Mucosa of descending colon (tissue), 3 donors: ENCODE results near the gene METTL9. TPM values are rescaled to one million over a fixed set of nuclear protein-coding genes. Genes with fewer than 3 reads are reported as not detected.

Experiments
- ATAC-seq: fragments of 200-7000 bp; cut with Tn5 transposase; one replicate; pipeline ENCODE4 v1.9.1; 2020; ENCODE audit warnings: mild to moderate bottlenecking, moderate library complexity
- DNase-seq, 3 donors: peaks; one replicate each; pipeline ENCODE4 v3.0.0-alpha.2; 2020
- H3K36me3 ChIP-seq: fragments of 200-600 bp; one replicate; pipeline ENCODE4 v1.8.0; 2021; ENCODE audit warnings: low read depth, mild to moderate bottlenecking
- H3K4me1 ChIP-seq: fragments of 200-600 bp; one replicate; pipeline ENCODE4 v1.8.0; 2021; ENCODE audit warnings: low read depth, mild to moderate bottlenecking
- H3K4me3 ChIP-seq: fragments of 200-600 bp; one replicate; pipeline ENCODE4 v1.8.0; 2021; ENCODE audit warnings: mild to moderate bottlenecking
- H3K9me3 ChIP-seq: fragments of 200-600 bp; one replicate; pipeline ENCODE4 v1.8.0; 2021; ENCODE audit warnings: mild to moderate bottlenecking
- intact Hi-C, 2 donors: fragments of 100-400 bp; cut with DNase I in 1 of 2; cut with micrococcal nuclease in 1 of 2; formaldehyde crosslinking; loops; one replicate each; pipeline versions ENCODE4 v1.11.0 to v1.11.1; 2022; cut with DNase I, micrococcal nuclease
- total RNA-seq, 3 donors: library from RNA; stranded (reverse); fragmentation: NEBNext Ultra II Directional in 2 of 3; extraction: Animal tissue kit (Norgen Biotek cat#: 25700) in 2 of 3; gene quantifications; one replicate each; pipeline versions ENCODE4 v1.2.1 to v1.2.4, GENCODE V29; 2021 to 2023
- TF ChIP-seq, protein P1 (sequence below): fragments of 200-600 bp; IDR thresholded peaks from one replicate; pipeline ENCODE4 v1.8.0; 2022; ENCODE audit warnings: antibody characterized with exemption, mild to moderate bottlenecking
- donor health status: DM: no; HTN: no; CAD: no; lungs with moderate emphysema.
- donor health status: DM: no; HTN: no; CAD: no.
- donor health status: DM: no; HTN: yes; CAD: no.

Gene METTL9
- total RNA-seq, 3 donors from 2014 or later, result 60.8 to 76.5 (median 62.8) TPM

DNA sequence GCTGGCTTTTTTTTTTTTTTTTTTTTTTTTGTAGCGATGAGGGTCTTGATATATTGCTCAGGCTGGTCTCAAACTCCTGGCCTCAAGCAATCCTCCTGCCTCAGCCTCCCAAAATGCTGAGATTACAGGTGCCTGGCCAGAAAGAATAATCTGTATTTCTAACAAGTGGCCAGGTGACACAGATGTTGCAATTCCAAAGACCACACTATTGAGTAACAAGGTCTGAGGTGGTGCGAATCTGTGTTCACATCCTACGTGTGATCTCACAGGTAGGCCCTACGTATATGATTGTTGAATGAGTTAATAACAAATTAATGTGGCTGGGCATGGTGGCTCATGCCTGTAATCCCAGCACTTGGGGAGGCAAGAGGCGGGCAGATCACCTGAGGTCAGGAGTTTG is 97.7 kb downstream of the METTL9 start:
- DNase-seq (no peak), ATAC-seq (no peak)
- TF ChIP-seq, protein P1, sequence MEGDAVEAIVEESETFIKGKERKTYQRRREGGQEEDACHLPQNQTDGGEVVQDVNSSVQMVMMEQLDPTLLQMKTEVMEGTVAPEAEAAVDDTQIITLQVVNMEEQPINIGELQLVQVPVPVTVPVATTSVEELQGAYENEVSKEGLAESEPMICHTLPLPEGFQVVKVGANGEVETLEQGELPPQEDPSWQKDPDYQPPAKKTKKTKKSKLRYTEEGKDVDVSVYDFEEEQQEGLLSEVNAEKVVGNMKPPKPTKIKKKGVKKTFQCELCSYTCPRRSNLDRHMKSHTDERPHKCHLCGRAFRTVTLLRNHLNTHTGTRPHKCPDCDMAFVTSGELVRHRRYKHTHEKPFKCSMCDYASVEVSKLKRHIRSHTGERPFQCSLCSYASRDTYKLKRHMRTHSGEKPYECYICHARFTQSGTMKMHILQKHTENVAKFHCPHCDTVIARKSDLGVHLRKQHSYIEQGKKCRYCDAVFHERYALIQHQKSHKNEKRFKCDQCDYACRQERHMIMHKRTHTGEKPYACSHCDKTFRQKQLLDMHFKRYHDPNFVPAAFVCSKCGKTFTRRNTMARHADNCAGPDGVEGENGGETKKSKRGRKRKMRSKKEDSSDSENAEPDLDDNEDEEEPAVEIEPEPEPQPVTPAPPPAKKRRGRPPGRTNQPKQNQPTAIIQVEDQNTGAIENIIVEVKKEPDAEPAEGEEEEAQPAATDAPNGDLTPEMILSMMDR, result no peak
- Histone ChIP-seq H3K36me3 (no peaks in the 10 kb centered on the region), H3K4me1 (no peaks in the 10 kb centered on the region), H3K9me3 (no peaks in the 10 kb centered on the region), H3K4me3 (no peak overlapping the region)
- intact Hi-C loops, result no loop called here

DNA sequence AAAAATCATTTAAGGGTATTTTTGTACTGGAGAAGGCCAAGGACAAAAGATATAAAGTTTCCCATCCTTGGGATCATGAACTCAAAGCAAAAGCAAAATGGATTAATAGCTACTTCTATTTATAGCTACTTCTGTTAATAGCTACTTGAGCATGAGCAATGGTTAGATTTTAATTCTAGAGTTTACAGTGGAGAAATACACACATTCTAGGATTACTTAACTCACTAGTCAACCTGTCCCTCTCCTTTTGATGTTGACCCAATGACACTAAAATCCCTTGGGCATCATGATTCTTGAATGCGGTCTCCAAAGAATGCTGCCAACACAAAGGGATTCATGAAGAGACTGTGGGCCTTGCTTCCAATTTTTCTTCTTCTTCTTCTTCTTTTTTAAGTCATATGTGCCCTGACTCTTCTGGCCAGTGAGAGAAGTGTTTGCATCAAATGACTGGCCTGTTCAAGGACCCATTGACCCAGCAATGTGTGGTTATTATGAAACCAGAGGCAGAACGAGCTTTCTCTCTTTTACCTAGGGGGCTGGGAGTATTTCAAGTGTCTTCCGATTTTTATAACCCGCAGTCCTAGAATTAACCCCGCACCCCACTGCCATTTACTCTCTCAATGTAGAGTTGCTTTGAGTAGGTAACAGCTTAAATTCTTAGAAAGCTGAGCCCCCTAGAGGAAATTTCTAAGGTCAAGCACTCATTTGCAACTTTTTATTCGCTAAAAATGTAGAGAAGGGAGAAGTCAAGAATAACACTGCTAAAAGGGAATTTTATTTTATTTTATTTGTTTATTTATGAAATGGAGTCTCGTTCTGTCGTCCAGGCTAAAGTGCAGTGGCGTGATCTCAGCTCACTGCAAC is 99.0 kb downstream of the METTL9 start:
- ATAC-seq (no peak), DNase-seq (no peak)
- H3K4me3 ChIP-seq, result no peak overlapping the region
- TF ChIP-seq, protein P1, result no peak
- H3K4me1 ChIP-seq, result no peaks in the 10 kb centered on the region
- H3K9me3 ChIP-seq, result no peaks in the 10 kb centered on the region
- intact Hi-C loops, result no loop called here
- H3K36me3 ChIP-seq, result no peaks in the 10 kb centered on the region

DNA sequence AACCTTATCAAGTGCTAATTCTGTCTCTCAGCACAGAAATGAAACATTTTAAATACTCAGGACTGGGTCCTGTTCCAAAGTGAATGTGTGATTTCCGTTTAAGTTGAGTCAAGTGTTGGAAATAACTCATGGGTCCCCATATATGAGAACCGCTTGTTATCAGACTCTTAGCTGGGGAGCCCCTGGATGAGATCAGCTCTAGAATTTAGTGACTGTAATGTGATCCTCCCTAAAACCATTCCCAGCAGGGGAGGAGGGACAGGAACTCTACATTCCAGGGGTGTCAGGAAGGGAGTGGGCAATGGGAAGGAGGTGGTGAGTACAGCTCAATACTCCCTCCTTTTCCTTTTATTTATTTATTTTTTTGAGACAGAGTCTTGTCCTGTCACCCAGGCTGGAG is 101.9 kb downstream of the METTL9 start:
- H3K9me3 ChIP-seq, result no peaks in the 10 kb centered on the region
- no peak for ATAC-seq

DNA sequence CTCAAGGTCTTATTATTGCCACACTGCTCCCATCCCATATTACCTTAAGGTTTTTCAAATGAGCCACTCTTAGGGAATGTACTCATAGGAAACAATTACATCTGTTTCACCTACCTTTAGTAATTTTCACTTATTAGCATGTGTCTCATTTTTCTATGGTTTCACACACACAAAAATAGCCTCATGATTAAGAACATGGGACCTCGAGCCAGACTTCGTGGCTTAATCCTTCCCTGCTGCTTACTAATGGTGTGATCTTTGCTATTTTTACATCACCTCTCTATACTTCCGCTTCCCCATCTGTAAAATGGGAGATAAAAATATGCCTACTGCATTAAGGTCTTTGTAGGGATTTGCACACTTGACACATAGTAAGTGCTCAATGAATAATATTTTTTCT is 102.9 kb downstream of the METTL9 start:
- intact Hi-C loops, result no loop called here
- Histone ChIP-seq H3K4me3 (no peak overlapping the region), H3K4me1 (no peaks in the 10 kb centered on the region), H3K9me3 (no peaks in the 10 kb centered on the region), H3K36me3 (no peaks in the 10 kb centered on the region)
- DNase-seq, result no peak
- no peak for ATAC-seq
- TF ChIP-seq, protein P1, result no peak

More for the DNA sequence above, 101.9 kb downstream of the METTL9 start:
- TF ChIP-seq, protein P1, result no peak
- Histone ChIP-seq H3K4me1 (no peaks in the 10 kb centered on the region), H3K36me3 (no peaks in the 10 kb centered on the region), H3K4me3 (no peak overlapping the region)
- DNase-seq, result no peak
- intact Hi-C loops, result no loop called here

DNA sequence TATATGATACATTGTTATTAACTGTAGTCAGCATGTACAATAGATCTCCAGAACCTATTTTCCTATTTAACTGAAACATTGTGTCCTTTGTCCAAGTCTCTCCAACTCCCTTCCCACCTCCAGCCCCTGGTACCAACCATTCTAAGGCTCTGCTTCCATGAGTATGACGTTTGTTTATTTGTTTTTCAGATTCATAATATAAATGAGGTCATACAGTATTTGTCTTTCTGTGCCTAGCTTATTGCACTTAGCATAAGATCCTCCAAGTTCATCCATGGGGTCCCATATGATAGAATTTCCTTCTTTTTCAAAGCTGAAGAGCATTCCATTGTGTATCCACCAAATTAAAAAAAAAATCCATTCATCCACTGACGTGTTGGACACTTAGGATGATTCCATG is 103.8 kb downstream of the METTL9 start:
- TF ChIP-seq, protein P1, result no peak
- DNase-seq, result no peak
- H3K4me3 ChIP-seq, result no peak overlapping the region

More for the DNA sequence above, 103.8 kb downstream of the METTL9 start:
- no peaks in the 10 kb centered on the region for H3K36me3 ChIP-seq
- no peaks in the 10 kb centered on the region for H3K4me1 ChIP-seq
- no peaks in the 10 kb centered on the region for H3K9me3 ChIP-seq
- intact Hi-C loops, result no loop called here
- no peak for ATAC-seq
